ENCODE results near the gene LPGAT1.

DNA sequence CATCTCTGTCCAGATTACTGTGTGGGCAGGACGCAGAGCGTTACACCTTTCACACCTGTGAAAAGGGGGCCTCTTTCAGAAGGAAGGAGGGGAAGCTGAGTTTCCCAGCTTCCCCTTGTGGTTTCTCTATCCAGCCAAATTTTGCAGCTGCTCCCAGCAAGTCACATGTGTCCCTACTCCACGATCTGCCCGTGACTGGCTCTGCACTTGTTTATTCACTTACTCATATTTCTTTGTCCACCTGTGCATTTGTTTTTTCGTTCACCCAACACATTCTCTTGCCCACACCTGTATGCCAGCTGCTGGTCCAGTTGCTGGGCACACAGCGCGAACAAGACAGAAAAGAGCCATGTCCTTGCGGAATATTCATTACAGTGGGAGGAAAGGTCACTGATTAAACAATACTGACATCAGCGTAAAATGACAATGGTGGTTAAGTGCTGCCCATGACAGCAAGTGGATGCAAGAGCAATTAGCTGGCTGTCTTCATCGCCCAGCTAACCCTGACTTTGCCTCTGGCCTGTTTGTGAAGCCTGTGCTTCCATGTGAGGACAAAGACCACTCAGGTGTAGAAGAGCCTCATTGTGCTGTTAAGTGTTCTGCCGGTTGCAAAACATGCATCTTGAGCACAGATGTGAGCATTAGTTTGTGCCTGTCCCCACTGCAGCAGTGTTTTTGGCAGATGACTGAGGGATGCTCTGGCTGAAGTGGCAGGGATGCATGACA lies 126.6 kb downstream of the LPGAT1 start:
- TF ChIP-seq, protein P1, sequence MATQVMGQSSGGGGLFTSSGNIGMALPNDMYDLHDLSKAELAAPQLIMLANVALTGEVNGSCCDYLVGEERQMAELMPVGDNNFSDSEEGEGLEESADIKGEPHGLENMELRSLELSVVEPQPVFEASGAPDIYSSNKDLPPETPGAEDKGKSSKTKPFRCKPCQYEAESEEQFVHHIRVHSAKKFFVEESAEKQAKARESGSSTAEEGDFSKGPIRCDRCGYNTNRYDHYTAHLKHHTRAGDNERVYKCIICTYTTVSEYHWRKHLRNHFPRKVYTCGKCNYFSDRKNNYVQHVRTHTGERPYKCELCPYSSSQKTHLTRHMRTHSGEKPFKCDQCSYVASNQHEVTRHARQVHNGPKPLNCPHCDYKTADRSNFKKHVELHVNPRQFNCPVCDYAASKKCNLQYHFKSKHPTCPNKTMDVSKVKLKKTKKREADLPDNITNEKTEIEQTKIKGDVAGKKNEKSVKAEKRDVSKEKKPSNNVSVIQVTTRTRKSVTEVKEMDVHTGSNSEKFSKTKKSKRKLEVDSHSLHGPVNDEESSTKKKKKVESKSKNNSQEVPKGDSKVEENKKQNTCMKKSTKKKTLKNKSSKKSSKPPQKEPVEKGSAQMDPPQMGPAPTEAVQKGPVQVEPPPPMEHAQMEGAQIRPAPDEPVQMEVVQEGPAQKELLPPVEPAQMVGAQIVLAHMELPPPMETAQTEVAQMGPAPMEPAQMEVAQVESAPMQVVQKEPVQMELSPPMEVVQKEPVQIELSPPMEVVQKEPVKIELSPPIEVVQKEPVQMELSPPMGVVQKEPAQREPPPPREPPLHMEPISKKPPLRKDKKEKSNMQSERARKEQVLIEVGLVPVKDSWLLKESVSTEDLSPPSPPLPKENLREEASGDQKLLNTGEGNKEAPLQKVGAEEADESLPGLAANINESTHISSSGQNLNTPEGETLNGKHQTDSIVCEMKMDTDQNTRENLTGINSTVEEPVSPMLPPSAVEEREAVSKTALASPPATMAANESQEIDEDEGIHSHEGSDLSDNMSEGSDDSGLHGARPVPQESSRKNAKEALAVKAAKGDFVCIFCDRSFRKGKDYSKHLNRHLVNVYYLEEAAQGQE (IDR thresholded peaks at IDR 0.05; ENCODE audit: insufficient read depth in 1 of 2, low read depth in 2 of 2, low read length in 2 of 2) = no peak
- TF ChIP-seq POLR2AphosphoS5 (IDR thresholded peaks at IDR 0.05; ENCODE audit: low read depth, low read length) (no peak), TAF1 (IDR thresholded peaks at IDR 0.05; ENCODE audit: borderline replicate concordance, insufficient read depth, low read length) (no peak), FOXP2 (optimal IDR thresholded peaks at IDR 0.05; ENCODE audit: borderline replicate concordance, extremely low read depth, extremely low read length, insufficient read depth) (no peak), SIN3A (IDR thresholded peaks at IDR 0.05; ENCODE audit: borderline replicate concordance, insufficient read depth, low read length) (no peak)
